HG03060 (cell line): Measurements from ENCODE around the gene ZNF536.

Source experiments
- ATAC-seq: cut with Tn5 transposase; IDR thresholded peaks from one replicate; pipeline ENCODE4 v1.9.1; 2021; ENCODE audit warnings: low read depth, moderate number of reproducible peaks; ENCODE audit not compliant: unreplicated experiment

The ZNF536 gene

GRCh38 chr19:30361721-30362120 is 10.5 kb upstream of the ZNF536 start:
- ATAC-seq = no peak

- no peak for ATAC-seq
Measured at GRCh38 chr19:30362156-30362754, 9.9 kb upstream of the ZNF536 start.

- no peak for ATAC-seq
Measured at GRCh38 chr19:30363073-30363472, 9.1 kb upstream of the ZNF536 start.

- no peak for ATAC-seq
Measured at GRCh38 chr19:30364866-30365800, 7.1 kb upstream of the ZNF536 start.

- ATAC-seq = no peak
Measured at GRCh38 chr19:30366282-30366681, 5.9 kb upstream of the ZNF536 start.

GRCh38 chr19:30367006-30367405 is 5.2 kb upstream of the ZNF536 start:
- ATAC-seq = no peak

- no peak for ATAC-seq
Measured at GRCh38 chr19:30367421-30367820, 4.8 kb upstream of the ZNF536 start.

- no peak for ATAC-seq
Measured at GRCh38 chr19:30369833-30370232, 2.4 kb upstream of the ZNF536 start.

GRCh38 chr19:30371161-30371836 is 885 bp upstream of the ZNF536 start:
- no peak for ATAC-seq

GRCh38 chr19:30373593-30373992 is 1.4 kb downstream of the ZNF536 start:
- ATAC-seq = no peak

- ATAC-seq = no peak
Measured at GRCh38 chr19:30374539-30374864, 2.3 kb downstream of the ZNF536 start.

- ATAC-seq = no peak
Measured at GRCh38 chr19:30374865-30375552, 2.8 kb downstream of the ZNF536 start.

- no peak for ATAC-seq
Measured at GRCh38 chr19:30375553-30376031, 3.4 kb downstream of the ZNF536 start.

GRCh38 chr19:30376272-30376671 is 4.1 kb downstream of the ZNF536 start:
- no peak for ATAC-seq

- ATAC-seq = no peak
Measured at GRCh38 chr19:30376826-30377425, 4.7 kb downstream of the ZNF536 start.

GRCh38 chr19:30378701-30379100 is 6.5 kb downstream of the ZNF536 start:
- ATAC-seq = no peak

- no peak for ATAC-seq
Measured at GRCh38 chr19:30379841-30380610, 7.8 kb downstream of the ZNF536 start.

- ATAC-seq = no peak
Measured at GRCh38 chr19:30381366-30381765, 9.2 kb downstream of the ZNF536 start.

- ATAC-seq = no peak
Measured at GRCh38 chr19:30385174-30385573, 13.0 kb downstream of the ZNF536 start.

GRCh38 chr19:30385666-30386065 is 13.5 kb downstream of the ZNF536 start:
- no peak for ATAC-seq
